HepG2 (cell line): ENCODE results near the gene PHF23. TPM values are rescaled to one million over a fixed set of nuclear protein-coding genes. Genes with fewer than 3 reads are reported as not detected.

Source experiments
- ATAC-seq: fragments of 200-7000 bp; cut with Tn5 transposase; 3 replicates; pipeline ENCODE4 v1.9.1; 2020; ENCODE audit warnings: mild to moderate bottlenecking, moderate library complexity
- BruUV-seq: library from RNA; stranded (reverse); fragments of 400-500 nt; replicated peaks from 2 replicates; lab custom pipeline; 2021; lab: Mats Ljungman, UMichigan
- CTCF ChIA-PET: fragments of 300-600 bp; formaldehyde crosslinking; extraction: SDS; loops from one replicate; lab custom pipeline; 2021; ENCODE audit warnings: low total read pairs, inconsistent platforms, low intra/inter-chr PET ratio; lab: Yijun Ruan, JAX
- POLR2A ChIA-PET: fragments of 350-600 bp; sonication (Branson Sonifier 250); formaldehyde crosslinking; loops from one replicate; lab custom pipeline; 2020; ENCODE audit warnings: antibody characterized with exemption, inconsistent platforms; lab: Yijun Ruan, JAX
- DNase-seq: peaks from one replicate; pipeline ENCODE4 v3.0.0-alpha.2; 2015; ENCODE audit warnings: low spot score
- FAIRE-seq: peaks from 3 replicates; lab custom pipeline; 2011; peaks lifted over from hg19 to GRCh38; lab: Jason Lieb, UNC
- H2AFZ ChIP-seq: one replicate; pipeline ENCODE4 v1.6.1; 2011; ENCODE audit warnings: low read length, inconsistent platforms
- H3K27ac ChIP-seq: fragments of 300-600 bp; 3 replicates; pipeline ENCODE4 v1.8.0; 2011; ENCODE audit warnings: mixed run types, mild to moderate bottlenecking, mixed read lengths, low read length, inconsistent platforms; ENCODE audit not compliant: insufficient read depth; ENCODE audit errors: extremely low read length
- H3K27me3 ChIP-seq, 2 experiments: fragments of 200-600 bp in 1 of 2; 2 replicates in 1 of 2; 3 replicates in 1 of 2; pipeline versions ENCODE4 v1.6.0 to v1.8.0; 2011; ENCODE audit warnings: low read length in 2 of 2, mild to moderate bottlenecking in 2 of 2, moderate library complexity in 2 of 2, inconsistent platforms in 1 of 2; ENCODE audit not compliant: insufficient read depth in 2 of 2, control insufficient read depth in 1 of 2
- H3K36me3 ChIP-seq, 2 experiments: fragments of 200-600 bp in 1 of 2; replicated peaks in 1 of 2; 2 replicates in 1 of 2; 3 replicates in 1 of 2; pipeline versions ENCODE4 v1.5.1 to v1.8.0; 2011; ENCODE audit warnings: low read length in 2 of 2, inconsistent platforms in 1 of 2; ENCODE audit not compliant: insufficient read depth in 2 of 2, control insufficient read depth in 1 of 2
- H3K4me1 ChIP-seq: 2 replicates; pipeline ENCODE4 v1.5.1; 2012; ENCODE audit warnings: low read length, inconsistent platforms; ENCODE audit not compliant: insufficient read depth
- H3K4me2 ChIP-seq: 2 replicates; pipeline ENCODE4 v1.6.0; 2011; ENCODE audit warnings: low read depth, low read length, inconsistent platforms
- H3K4me3 ChIP-seq, 3 experiments: fragments of 200-600 bp in 1 of 3; sonication (generic), shearing (Covaris generic) in 1 of 3; replicated peaks in 1 of 3; 2 replicates each; pipeline ENCODE4 v1.5.1; 2011 to 2016; ENCODE audit warnings: low read length in 3 of 3, inconsistent platforms in 2 of 3, low read depth in 2 of 3, mild to moderate bottlenecking in 2 of 3, control low read depth in 1 of 3, mixed read lengths in 1 of 3; ENCODE audit not compliant: insufficient read depth in 1 of 3
- H3K79me2 ChIP-seq: one replicate; pipeline ENCODE4 v1.6.1; 2011; ENCODE audit warnings: low read length, inconsistent platforms; ENCODE audit not compliant: insufficient read depth
- H3K9ac ChIP-seq: 2 replicates; pipeline ENCODE4 v1.6.0; 2011; ENCODE audit warnings: mild to moderate bottlenecking, low read depth, low read length, inconsistent platforms; ENCODE audit not compliant: insufficient read depth
- H3K9me3 ChIP-seq: 2 replicates; pipeline ENCODE4 v1.5.1; 2012; ENCODE audit warnings: mild to moderate bottlenecking, low read length
- H4K20me1 ChIP-seq: 2 replicates; pipeline ENCODE4 v1.6.0; 2011; ENCODE audit warnings: inconsistent platforms, mild to moderate bottlenecking, low read length, moderate library complexity; ENCODE audit not compliant: insufficient read depth
- AKAP8 ChIP-seq: sonication (generic); formaldehyde crosslinking; IDR thresholded peaks from 2 replicates; pipeline ENCODE4 v1.5.1; 2020; ENCODE audit warnings: mild to moderate bottlenecking, missing genetic modification reagents
- CEBPG ChIP-seq: IDR thresholded peaks from 2 replicates; pipeline ENCODE4 v1.6.1; 2016
- FOXM1 ChIP-seq: sonication (generic); formaldehyde crosslinking; IDR thresholded peaks from 2 replicates; pipeline ENCODE4 v1.5.0; 2020; ENCODE audit warnings: missing genetic modification reagents
- HNF4A ChIP-seq: sonication (generic); formaldehyde crosslinking; IDR thresholded peaks from 2 replicates; pipeline ENCODE4 v1.4.0; 2020; ENCODE audit warnings: missing genetic modification reagents
- HOXD1 ChIP-seq: sonication (generic); formaldehyde crosslinking; IDR thresholded peaks from 2 replicates; pipeline ENCODE4 v1.5.0; 2020; ENCODE audit warnings: missing genetic modification reagents
- MIER2 ChIP-seq: IDR thresholded peaks from 2 replicates; pipeline ENCODE4 v1.6.1; 2016; ENCODE audit warnings: missing biosample characterization, missing genetic modification reagents
- SAP130 ChIP-seq: IDR thresholded peaks from 2 replicates; pipeline ENCODE4 v1.6.1; 2016; ENCODE audit warnings: low read depth
- SOX5 ChIP-seq: IDR thresholded peaks from 2 replicates; pipeline ENCODE4 v1.6.1; 2016; ENCODE audit warnings: borderline replicate concordance
- ZKSCAN1 ChIP-seq: fragments of 150-350 bp; IDR thresholded peaks from 2 replicates; pipeline ENCODE4 v1.6.1; 2014; ENCODE audit warnings: low read length
- ZNF350 ChIP-seq: sonication (generic); formaldehyde crosslinking; IDR thresholded peaks from 2 replicates; pipeline ENCODE4 v1.4.0; 2020; ENCODE audit warnings: mild to moderate bottlenecking, low read depth, missing genetic modification reagents, borderline replicate concordance
- ZNF614 ChIP-seq: IDR thresholded peaks from 2 replicates; pipeline ENCODE4 v1.6.1; 2018; ENCODE audit warnings: missing biosample characterization, missing genetic modification reagents, inconsistent platforms, borderline replicate concordance
- ZNF792 ChIP-seq: IDR thresholded peaks from 2 replicates; pipeline ENCODE4 v1.6.1; 2016
- ZSCAN9 ChIP-seq: IDR thresholded peaks from 2 replicates; pipeline ENCODE4 v1.6.1; 2016; ENCODE audit warnings: borderline replicate concordance
- WGBS: methylation state at CpG from one replicate; pipeline ENCODE4 v1.1.6; 2017; ENCODE audit warnings: low lambda C conversion rate; 5-methylcytosine and 5-hydroxymethylcytosine counted together
- in situ Hi-C: cut with HindIII; loops from 2 replicates; pipeline ENCODE4 v1.10.0; 2017; ENCODE audit warnings: low pct_unique_long_range_greater_than_20kb; ENCODE audit not compliant: extremely low pct_ligation_motif_present
- intact Hi-C: fragments of 100-400 bp; cut with micrococcal nuclease; formaldehyde crosslinking; loops from one replicate; pipeline ENCODE4 v1.10.0; 2022; ENCODE audit not compliant: unreplicated experiment
- polyA plus RNA-seq, 8 experiments: library from polyadenylated mRNA; depleted of rRNA in 3 of 8; stranded (reverse) in 7 of 8; unstranded in 1 of 8; fragments of >200 nt; fragmentation: Illumina TruSeq in 4 of 8; extraction: Trizol in 4 of 8; gene quantifications; 2 replicates each; pipeline versions ENCODE4 v1.2.1 to v1.2.3, GENCODE V29; 2011 to 2016; ENCODE audit warnings: low read depth in 4 of 8, missing spikeins in 1 of 8, mixed read lengths in 1 of 8; ENCODE audit not compliant: insufficient read depth in 1 of 8
- total RNA-seq, 5 experiments: library from RNA; depleted of rRNA; stranded (reverse); fragments of >200 nt; fragmentation: Illumina TruSeq; extraction: Trizol; gene quantifications; 2 replicates each; pipeline ENCODE4 v1.2.3, GENCODE V29; 2016; ENCODE audit warnings: low read depth in 1 of 5
- TF ChIP-seq, protein P1 (sequence below): sonication (generic); formaldehyde crosslinking; IDR thresholded peaks from 2 replicates; pipeline ENCODE4 v1.8.0; 2022; ENCODE audit warnings: missing genetic modification reagents, mild to moderate bottlenecking, inconsistent platforms, borderline replicate concordance
- TF ChIP-seq, protein P2 (sequence below), 2 experiments: IDR thresholded peaks; 2 replicates each; pipeline ENCODE4 v1.6.1; 2011 to 2012; ENCODE audit warnings: low read length in 2 of 2, borderline replicate concordance in 1 of 2, low read depth in 1 of 2, mild to moderate bottlenecking in 1 of 2, moderate library complexity in 1 of 2
- TF ChIP-seq, protein P3 (sequence below): IDR thresholded peaks from 2 replicates; pipeline ENCODE4 v1.6.1; 2016; ENCODE audit warnings: missing compliant biosample characterization, missing genetic modification reagents, borderline replicate concordance
- TF ChIP-seq, protein P4 (sequence below): sonication (generic); formaldehyde crosslinking; IDR thresholded peaks from 2 replicates; pipeline ENCODE4 v1.8.1; 2022; ENCODE audit warnings: mild to moderate bottlenecking, missing genetic modification reagents

The PHF23 gene
- total and polyA plus RNA-seq, 2 of the 13 experiments (the other 11 are each of a cell fraction or from before 2014, with no cell fraction given), result 27.6 to 33.2 TPM

DNA sequence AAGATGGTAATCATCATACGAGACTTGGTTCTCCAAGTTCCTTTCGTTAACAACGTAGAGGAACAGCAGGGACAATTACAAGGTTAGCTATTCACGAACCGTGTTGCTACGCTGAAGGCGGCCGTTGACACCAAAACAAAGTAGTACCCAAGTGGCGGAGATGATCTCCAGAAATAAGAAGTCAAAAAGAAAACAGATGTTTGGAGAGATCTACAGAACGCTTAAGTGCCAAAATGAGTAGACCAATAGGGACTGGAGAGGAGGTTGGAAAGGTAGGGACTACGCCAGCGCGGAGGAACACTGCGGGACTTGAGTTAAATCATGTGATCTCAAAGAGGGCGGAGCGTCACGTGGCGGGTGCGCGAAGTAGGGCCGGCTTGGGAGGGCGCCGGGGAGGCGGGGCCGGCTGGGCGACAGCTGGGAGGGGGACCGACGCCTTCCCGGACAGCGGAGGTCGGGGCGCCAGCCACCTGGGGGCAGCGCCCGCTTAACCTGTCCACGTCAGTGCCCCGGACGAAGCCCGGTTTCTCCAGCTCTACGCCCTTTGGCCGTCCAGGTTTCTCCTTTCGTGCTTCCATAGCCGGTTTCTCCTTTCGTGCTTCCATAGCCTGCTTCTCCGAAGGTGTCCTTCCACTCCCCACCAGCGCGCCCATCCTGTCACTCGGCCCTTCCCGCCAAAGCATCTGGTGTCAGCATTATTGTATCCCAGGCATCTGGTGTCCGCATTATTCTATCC is 3.6 kb upstream of the PHF23 start:
- peak; percentile 92 for DNase-seq
- 22% methylated on average over 26 of the region's 49 CpGs for WGBS
- ATAC-seq, result peak; percentile 58
- Histone ChIP-seq H3K27me3 (no peaks in the 10 kb centered on the region; a peak in 1 of 5 replicates), H3K79me2 (peaks cover 41% of the 10 kb centered on the region), H3K27ac (peak overlapping the region; percentile 86), H3K4me1 (peaks cover 23% of the 10 kb centered on the region), H3K4me3 (peak overlapping the region; percentile 61 to 85 (median 68)), H3K9me3 (no peaks in the 10 kb centered on the region), H3K4me2 (peak overlapping the region; percentile 97), H3K9ac (peak overlapping the region; percentile 92), H3K36me3 (peaks cover 5 to 27% of the 10 kb centered on the region in 2 experiments; a peak in 4 of 5 replicates), H4K20me1 (no peaks in the 10 kb centered on the region), H2AFZ (peak overlapping the region; percentile 73)
- in situ Hi-C loops, result no loop called here
- no peak for FAIRE-seq
- POLR2A ChIA-PET, result interaction anchor here (0.7 to 4.3 kb wide), 16 partner anchors 8 to 207 kb away, joined by 3 to 35 read pairs (median 6); partner anchors contain the start of genes ACADVL, ASGR1, ASGR2 and CTDNEP1
- CTCF ChIA-PET, result interaction anchor here (1.6 kb wide), 1 partner anchor 53 kb away, joined by 11 read pairs; no protein-coding TSS in a partner anchor
- intact Hi-C loops, result loop anchor here (5.0 kb wide), 1 partner anchor 39 kb away; the partner anchor contains the start of gene SLC2A4
- BruUV-seq, result no TSS peak
- TF ChIP-seq ZNF350 (CRISPR knock-in tag) (peak; percentile 41; the same call in 1 of the 2 replicates), SAP130 (peak; percentile 96), CEBPG (CRISPR knock-in tag) (no peak), AKAP8 (CRISPR knock-in tag) (peak; percentile 78), ZSCAN9 (CRISPR knock-in tag) (peak; percentile 72; the same call in 1 of the 2 replicates), HNF4A (CRISPR knock-in tag) (peak; percentile 46), MIER2 (CRISPR knock-in tag) (peak; percentile 36; the same call in 1 of the 2 replicates), SOX5 (CRISPR knock-in tag) (peak; percentile 73), ZNF792 (CRISPR knock-in tag) (0 out of 2 replicates have a peak, but pooled peaks have one; percentile 54), FOXM1 (no peak), ZNF614 (CRISPR knock-in tag) (0 out of 2 replicates have a peak, but pooled peaks have one; percentile 62), ZKSCAN1 (no peak), HOXD1 (CRISPR knock-in tag) (0 out of 2 replicates have a peak, but pooled peaks have one; percentile 30)
- TF ChIP-seq, protein P1, sequence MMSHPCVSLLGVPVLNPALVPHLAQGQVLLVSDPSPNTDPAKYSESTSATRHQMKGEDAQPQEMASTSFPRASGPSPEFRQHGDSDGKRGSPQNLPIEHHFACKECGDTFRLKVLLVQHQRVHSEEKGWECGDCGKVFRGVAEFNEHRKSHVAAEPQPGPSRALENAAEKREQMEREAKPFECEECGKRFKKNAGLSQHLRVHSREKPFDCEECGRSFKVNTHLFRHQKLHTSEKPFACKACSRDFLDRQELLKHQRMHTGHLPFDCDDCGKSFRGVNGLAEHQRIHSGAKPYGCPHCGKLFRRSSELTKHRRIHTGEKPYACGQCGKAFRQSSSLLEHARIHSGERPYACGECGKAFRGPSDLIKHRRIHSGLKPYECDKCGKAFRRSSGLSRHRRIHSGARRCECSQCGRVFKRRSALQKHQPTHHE (CRISPR knock-in tag), result peak; percentile 25; the same call in 1 of the 2 replicates
- TF ChIP-seq, protein P2, sequence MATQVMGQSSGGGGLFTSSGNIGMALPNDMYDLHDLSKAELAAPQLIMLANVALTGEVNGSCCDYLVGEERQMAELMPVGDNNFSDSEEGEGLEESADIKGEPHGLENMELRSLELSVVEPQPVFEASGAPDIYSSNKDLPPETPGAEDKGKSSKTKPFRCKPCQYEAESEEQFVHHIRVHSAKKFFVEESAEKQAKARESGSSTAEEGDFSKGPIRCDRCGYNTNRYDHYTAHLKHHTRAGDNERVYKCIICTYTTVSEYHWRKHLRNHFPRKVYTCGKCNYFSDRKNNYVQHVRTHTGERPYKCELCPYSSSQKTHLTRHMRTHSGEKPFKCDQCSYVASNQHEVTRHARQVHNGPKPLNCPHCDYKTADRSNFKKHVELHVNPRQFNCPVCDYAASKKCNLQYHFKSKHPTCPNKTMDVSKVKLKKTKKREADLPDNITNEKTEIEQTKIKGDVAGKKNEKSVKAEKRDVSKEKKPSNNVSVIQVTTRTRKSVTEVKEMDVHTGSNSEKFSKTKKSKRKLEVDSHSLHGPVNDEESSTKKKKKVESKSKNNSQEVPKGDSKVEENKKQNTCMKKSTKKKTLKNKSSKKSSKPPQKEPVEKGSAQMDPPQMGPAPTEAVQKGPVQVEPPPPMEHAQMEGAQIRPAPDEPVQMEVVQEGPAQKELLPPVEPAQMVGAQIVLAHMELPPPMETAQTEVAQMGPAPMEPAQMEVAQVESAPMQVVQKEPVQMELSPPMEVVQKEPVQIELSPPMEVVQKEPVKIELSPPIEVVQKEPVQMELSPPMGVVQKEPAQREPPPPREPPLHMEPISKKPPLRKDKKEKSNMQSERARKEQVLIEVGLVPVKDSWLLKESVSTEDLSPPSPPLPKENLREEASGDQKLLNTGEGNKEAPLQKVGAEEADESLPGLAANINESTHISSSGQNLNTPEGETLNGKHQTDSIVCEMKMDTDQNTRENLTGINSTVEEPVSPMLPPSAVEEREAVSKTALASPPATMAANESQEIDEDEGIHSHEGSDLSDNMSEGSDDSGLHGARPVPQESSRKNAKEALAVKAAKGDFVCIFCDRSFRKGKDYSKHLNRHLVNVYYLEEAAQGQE (IDR thresholded peaks at IDR 0.05; ENCODE audit: borderline replicate concordance in 1 of 2, low read depth in 1 of 2, low read length in 2 of 2), result peak in 1 of 2 experiments; percentile 38; a peak in 1 of 4 replicates
- TF ChIP-seq, protein P3, sequence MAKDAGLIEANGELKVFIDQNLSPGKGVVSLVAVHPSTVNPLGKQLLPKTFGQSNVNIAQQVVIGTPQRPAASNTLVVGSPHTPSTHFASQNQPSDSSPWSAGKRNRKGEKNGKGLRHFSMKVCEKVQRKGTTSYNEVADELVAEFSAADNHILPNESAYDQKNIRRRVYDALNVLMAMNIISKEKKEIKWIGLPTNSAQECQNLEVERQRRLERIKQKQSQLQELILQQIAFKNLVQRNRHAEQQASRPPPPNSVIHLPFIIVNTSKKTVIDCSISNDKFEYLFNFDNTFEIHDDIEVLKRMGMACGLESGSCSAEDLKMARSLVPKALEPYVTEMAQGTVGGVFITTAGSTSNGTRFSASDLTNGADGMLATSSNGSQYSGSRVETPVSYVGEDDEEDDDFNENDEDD, result peak; percentile 58; the same call in 1 of the 2 replicates
- TF ChIP-seq, protein P4, sequence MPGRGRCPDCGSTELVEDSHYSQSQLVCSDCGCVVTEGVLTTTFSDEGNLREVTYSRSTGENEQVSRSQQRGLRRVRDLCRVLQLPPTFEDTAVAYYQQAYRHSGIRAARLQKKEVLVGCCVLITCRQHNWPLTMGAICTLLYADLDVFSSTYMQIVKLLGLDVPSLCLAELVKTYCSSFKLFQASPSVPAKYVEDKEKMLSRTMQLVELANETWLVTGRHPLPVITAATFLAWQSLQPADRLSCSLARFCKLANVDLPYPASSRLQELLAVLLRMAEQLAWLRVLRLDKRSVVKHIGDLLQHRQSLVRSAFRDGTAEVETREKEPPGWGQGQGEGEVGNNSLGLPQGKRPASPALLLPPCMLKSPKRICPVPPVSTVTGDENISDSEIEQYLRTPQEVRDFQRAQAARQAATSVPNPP (CRISPR knock-in tag), result 0 out of 2 replicates have a peak, but pooled peaks have one; percentile 14
